ENCODE results near the gene NUDCD3. TPM values are rescaled to one million over a fixed set of nuclear protein-coding genes. Genes with fewer than 3 reads are reported as not detected.

The NUDCD3 gene
- total and polyA plus RNA-seq, 2 experiments from 2014 or later = 54.7 to 60.8 TPM

DNA sequence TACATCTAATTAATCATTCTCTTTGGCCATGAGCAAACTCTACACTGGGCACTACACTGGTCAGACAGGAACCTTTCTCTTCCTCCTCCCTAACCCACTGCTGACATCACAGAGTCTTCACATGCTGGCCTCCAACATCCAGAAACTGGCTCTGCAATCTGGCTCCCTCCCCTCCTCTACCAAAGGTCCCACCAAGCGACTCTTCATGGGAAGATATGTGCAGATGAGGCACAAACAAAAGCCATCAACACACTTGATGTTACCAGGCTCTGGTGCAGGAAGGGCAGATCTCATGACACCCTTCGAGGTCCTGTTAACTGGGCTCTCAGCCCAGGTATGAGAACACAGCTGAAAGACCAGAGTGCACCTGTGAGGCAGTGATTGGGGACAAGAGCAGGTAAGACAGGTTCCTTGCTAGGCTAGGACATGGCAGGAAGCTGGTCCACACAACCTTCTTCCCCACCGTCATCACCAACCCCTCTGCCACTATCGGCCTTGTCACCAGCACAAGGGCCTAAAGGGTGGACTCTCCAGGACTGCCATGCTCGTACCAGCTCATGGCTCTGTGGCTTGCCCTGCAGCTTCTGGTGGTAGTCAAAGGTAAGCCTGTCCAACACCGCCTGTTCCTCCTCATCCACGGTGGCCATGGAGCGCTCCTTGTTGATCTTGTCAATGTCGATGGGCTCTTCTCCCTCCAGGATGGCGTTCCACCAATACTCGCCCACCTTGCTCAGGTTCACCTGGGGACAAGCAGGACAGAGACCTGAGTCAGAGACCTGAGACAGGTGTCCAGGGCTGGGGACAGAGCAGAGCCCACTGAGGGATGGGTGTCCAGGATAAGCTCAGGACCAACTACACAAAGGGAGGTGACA, 98.5 kb downstream of the NUDCD3 start:
- no peak for DNase-seq (ENCODE audit: low spot score)
- no peaks in the 10 kb centered on the region for H3K36me3 ChIP-seq (replicated peaks; ENCODE audit: insufficient read depth, low read depth)
- WGBS (ENCODE audit: low lambda C conversion rate, missing lambda C conversion rate) = 97% methylated on average over 11 of the region's 11 CpGs

DNA sequence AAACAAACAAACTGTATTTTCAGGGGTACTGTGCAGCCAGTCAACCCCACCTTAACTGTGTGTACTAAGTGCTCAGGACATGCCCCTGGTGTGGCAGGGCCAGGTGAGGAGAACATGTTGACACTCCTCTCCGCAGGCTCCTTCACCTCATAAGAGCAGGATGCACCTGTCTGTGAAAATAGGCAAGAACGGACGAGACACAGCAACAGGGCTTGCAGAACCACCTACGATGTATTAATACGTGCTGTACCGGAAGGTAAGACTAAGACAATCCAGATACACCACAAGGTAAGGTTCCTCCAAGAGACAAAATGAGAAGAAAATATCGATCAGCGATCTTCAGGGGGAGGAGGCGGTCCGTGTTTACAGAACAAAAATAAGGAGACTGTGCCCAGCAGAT, 99.3 kb downstream of the NUDCD3 start:
- no peak overlapping the region for H3K27ac ChIP-seq
- H3K36me3 ChIP-seq (replicated peaks; ENCODE audit: insufficient read depth, low read depth) = no peaks in the 10 kb centered on the region
- no peaks in the 10 kb centered on the region for H3K27me3 ChIP-seq
- no peaks in the 10 kb centered on the region for H3K4me1 ChIP-seq (ENCODE audit: insufficient read depth)
- no peaks in the 10 kb centered on the region for H3K9me3 ChIP-seq (ENCODE audit: low read depth)
- H3K9me2 ChIP-seq (replicated peaks; ENCODE audit: insufficient read depth) = no peaks in the 10 kb centered on the region
- DNase-seq (ENCODE audit: low spot score) = no peak
- H2AFZ ChIP-seq = no peak overlapping the region
- H3K4me3 ChIP-seq = no peak overlapping the region
- no peaks in the 10 kb centered on the region for H4K20me1 ChIP-seq (ENCODE audit: insufficient read depth, poor library complexity, severe bottlenecking)
- no peaks in the 10 kb centered on the region for H3K79me2 ChIP-seq
- 99% methylated on average over 10 of the region's 10 CpGs for WGBS (ENCODE audit: low lambda C conversion rate, missing lambda C conversion rate)
- TF ChIP-seq, protein P1, sequence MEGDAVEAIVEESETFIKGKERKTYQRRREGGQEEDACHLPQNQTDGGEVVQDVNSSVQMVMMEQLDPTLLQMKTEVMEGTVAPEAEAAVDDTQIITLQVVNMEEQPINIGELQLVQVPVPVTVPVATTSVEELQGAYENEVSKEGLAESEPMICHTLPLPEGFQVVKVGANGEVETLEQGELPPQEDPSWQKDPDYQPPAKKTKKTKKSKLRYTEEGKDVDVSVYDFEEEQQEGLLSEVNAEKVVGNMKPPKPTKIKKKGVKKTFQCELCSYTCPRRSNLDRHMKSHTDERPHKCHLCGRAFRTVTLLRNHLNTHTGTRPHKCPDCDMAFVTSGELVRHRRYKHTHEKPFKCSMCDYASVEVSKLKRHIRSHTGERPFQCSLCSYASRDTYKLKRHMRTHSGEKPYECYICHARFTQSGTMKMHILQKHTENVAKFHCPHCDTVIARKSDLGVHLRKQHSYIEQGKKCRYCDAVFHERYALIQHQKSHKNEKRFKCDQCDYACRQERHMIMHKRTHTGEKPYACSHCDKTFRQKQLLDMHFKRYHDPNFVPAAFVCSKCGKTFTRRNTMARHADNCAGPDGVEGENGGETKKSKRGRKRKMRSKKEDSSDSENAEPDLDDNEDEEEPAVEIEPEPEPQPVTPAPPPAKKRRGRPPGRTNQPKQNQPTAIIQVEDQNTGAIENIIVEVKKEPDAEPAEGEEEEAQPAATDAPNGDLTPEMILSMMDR (IDR thresholded peaks at IDR 0.05; ENCODE audit: poor library complexity) = no peak
- TF ChIP-seq EZH2phosphoT487 (IDR thresholded peaks at IDR 0.05; ENCODE audit: low read depth, severe bottlenecking, unreplicated experiment) (no peak), EZH2 (IDR thresholded peaks at IDR 0.05; ENCODE audit: borderline replicate concordance) (no peak)
- no peak overlapping the region for H3K4me2 ChIP-seq

More for the DNA sequence above, 98.5 kb downstream of the NUDCD3 start:
- Histone ChIP-seq H3K79me2 (no peaks in the 10 kb centered on the region), H3K4me3 (no peak overlapping the region), H3K4me1 (ENCODE audit: insufficient read depth) (no peaks in the 10 kb centered on the region), H3K4me2 (no peak overlapping the region), H2AFZ (no peak overlapping the region), H4K20me1 (ENCODE audit: insufficient read depth, poor library complexity, severe bottlenecking) (no peaks in the 10 kb centered on the region), H3K9me2 (replicated peaks; ENCODE audit: insufficient read depth) (no peaks in the 10 kb centered on the region), H3K27ac (no peak overlapping the region), H3K9me3 (ENCODE audit: low read depth) (no peaks in the 10 kb centered on the region), H3K27me3 (no peaks in the 10 kb centered on the region)
- TF ChIP-seq EZH2 (IDR thresholded peaks at IDR 0.05; ENCODE audit: borderline replicate concordance) = no peak
- TF ChIP-seq, protein P1 (IDR thresholded peaks at IDR 0.05; ENCODE audit: poor library complexity) = no peak
- TF ChIP-seq EZH2phosphoT487 (IDR thresholded peaks at IDR 0.05; ENCODE audit: low read depth, severe bottlenecking, unreplicated experiment) = no peak

DNA sequence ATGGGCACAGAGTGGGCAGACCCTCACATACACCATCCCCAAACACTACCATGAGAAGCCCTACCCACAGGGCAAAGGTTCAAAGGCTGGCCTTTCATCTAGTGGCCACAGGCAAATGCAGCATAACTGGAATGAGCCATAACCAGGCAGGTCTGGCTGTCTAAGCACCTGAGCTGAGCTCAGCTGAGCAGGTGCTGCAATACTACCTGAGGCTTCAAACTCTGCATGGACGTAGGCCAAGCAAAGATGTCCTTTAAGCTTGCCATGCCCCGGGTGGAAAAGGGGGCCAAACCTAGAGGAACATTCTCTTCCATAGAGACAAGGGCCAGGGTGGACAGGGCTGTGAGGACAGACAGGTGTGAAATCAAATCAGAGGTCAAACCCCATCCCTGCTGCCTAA, 99.8 kb downstream of the NUDCD3 start:
- no peaks in the 10 kb centered on the region for H3K36me3 ChIP-seq (replicated peaks; ENCODE audit: insufficient read depth, low read depth)
- no peak overlapping the region for H3K4me2 ChIP-seq
- H3K4me1 ChIP-seq (ENCODE audit: insufficient read depth) = no peaks in the 10 kb centered on the region
- H3K9me2 ChIP-seq (replicated peaks; ENCODE audit: insufficient read depth) = no peaks in the 10 kb centered on the region
- no peaks in the 10 kb centered on the region for H3K27me3 ChIP-seq
- H3K79me2 ChIP-seq = no peaks in the 10 kb centered on the region
- TF ChIP-seq, protein P1 (IDR thresholded peaks at IDR 0.05; ENCODE audit: poor library complexity) = no peak
- no peak for TF ChIP-seq EZH2 (IDR thresholded peaks at IDR 0.05; ENCODE audit: borderline replicate concordance)
- TF ChIP-seq EZH2phosphoT487 (IDR thresholded peaks at IDR 0.05; ENCODE audit: low read depth, severe bottlenecking, unreplicated experiment) = no peak
- H2AFZ ChIP-seq = no peak overlapping the region
- no peak for DNase-seq (ENCODE audit: low spot score)
- H4K20me1 ChIP-seq (ENCODE audit: insufficient read depth, poor library complexity, severe bottlenecking) = no peaks in the 10 kb centered on the region
- 95% methylated on average over 2 of the region's 2 CpGs for WGBS (ENCODE audit: low lambda C conversion rate, missing lambda C conversion rate)
- no peak overlapping the region for H3K27ac ChIP-seq
- no peak overlapping the region for H3K4me3 ChIP-seq
- no peaks in the 10 kb centered on the region for H3K9me3 ChIP-seq (ENCODE audit: low read depth)
